SK-N-MC (cell line): ENCODE results near the gene DIAPH2.

Source experiments
- EZH2 ChIP-seq: fragments of 200-600 bp; sonication (generic); IDR thresholded peaks from one replicate; pipeline ENCODE4 v1.6.1; 2017; ENCODE audit warnings: antibody characterized with exemption
- POLR2AphosphoS5 ChIP-seq: IDR thresholded peaks from 2 replicates; pipeline ENCODE4 v1.6.1; 2012; ENCODE audit warnings: mild to moderate bottlenecking, low read depth, low read length, borderline replicate concordance

GRCh38 chrX:97622111-97622510 lies 937.5 kb downstream of the DIAPH2 start:
- TF ChIP-seq EZH2 (no peak), POLR2AphosphoS5 (no peak)
